ENCODE measurements around the gene EP400.
A peak's percentile ranks its signal among the peaks of the same experiment; 100 is the strongest.

Gene EP400

DNA sequence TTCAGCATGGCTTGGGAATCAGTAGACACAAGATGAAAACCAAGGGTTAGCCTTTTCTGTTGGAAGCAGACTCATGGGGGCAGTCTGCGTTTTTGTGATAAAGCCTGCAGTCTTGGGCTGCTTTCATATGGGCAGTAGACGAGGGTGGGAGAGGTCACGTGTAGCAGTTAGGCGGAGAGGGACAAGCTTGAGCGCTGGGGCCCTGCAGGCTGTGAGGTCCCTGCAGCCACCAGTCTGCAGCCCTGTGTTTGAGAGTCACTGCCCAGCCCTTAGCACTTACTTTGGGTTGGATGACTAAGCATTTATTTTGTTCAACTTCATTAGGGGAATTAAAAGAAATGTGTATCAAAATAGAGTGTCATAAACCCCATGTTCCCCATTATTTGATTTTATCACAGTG, 37.2 kb downstream of the EP400 start:
- DNase-seq (ENCODE audit: low spot score), result peak; percentile 42

DNA sequence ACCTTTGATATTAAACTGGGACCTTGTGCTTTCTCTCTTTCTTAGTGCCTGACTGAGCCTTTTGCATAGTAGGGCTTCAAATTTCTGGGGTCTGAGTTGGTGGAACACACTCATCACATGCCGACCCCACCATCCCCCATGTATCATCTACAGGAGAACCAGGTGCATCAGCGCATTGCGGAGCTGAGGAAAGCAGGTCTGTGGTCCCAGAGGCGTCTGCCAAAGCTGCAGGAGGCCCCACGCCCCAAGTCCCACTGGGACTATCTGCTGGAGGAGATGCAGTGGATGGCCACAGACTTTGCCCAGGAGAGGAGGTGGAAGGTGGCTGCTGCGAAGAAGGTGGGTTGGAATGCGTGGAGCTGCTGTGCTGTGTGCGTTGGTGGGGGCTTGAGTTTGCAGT, 37.8 kb downstream of the EP400 start:
- DNase-seq (ENCODE audit: low spot score), result no peak

DNA sequence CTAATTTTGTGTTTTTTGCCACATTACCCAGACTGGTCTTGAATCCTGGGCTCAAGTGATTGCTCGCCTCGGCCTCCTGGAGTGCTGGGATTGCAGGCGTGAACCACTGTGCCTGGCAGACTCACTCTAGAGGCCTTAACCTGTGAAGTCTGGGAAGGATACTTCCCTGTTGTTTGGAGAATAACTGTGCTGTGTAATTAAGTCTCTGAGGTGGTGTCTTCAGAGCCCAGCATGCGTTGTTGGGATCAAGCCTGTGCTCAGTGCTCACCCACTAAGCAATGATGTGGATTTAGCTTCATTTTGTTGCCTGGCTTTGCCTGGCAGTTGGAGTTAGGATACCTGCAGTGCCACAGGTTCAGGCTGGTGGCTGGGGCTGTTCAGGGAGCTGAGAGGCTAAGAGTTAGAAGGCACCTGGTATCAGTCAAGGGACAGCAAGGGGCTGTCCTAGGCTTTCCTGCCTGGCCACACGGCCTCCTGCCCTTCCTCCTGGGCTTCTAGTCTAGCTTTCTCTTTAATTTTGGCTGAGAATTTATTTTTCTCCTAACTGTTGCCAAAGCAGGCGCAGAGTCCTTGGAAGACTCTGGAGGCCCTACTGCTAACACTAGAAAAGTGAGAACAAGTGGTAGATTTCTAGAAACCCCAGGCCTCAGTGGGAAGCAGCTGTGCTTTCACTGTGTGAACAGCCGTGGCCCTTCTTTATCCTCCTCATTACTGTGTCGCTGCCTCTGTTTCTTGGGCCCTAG, 38.5 kb downstream of the EP400 start:
- no peak for DNase-seq (ENCODE audit: low spot score)

DNA sequence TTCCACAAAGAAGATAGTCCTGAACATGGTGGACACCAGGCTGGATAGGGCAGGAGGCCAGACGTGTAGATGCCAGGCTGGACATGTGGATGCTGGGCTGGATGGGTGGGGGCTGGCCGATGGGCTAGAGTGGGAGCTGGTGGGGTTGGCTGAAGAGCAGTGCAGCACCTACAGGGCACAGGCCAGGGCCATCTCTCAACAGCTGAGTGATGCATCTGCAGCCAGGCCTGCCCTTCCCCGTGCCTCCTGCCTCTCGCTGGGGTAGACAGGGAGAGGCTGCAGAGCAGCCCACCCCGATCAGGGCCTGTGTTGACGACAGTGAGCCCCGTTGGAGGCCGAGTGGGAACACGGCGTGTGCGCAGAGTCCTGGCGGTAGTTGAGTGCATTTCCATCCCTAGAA, 39.3 kb downstream of the EP400 start:
- DNase-seq (ENCODE audit: low spot score), result no peak

DNA sequence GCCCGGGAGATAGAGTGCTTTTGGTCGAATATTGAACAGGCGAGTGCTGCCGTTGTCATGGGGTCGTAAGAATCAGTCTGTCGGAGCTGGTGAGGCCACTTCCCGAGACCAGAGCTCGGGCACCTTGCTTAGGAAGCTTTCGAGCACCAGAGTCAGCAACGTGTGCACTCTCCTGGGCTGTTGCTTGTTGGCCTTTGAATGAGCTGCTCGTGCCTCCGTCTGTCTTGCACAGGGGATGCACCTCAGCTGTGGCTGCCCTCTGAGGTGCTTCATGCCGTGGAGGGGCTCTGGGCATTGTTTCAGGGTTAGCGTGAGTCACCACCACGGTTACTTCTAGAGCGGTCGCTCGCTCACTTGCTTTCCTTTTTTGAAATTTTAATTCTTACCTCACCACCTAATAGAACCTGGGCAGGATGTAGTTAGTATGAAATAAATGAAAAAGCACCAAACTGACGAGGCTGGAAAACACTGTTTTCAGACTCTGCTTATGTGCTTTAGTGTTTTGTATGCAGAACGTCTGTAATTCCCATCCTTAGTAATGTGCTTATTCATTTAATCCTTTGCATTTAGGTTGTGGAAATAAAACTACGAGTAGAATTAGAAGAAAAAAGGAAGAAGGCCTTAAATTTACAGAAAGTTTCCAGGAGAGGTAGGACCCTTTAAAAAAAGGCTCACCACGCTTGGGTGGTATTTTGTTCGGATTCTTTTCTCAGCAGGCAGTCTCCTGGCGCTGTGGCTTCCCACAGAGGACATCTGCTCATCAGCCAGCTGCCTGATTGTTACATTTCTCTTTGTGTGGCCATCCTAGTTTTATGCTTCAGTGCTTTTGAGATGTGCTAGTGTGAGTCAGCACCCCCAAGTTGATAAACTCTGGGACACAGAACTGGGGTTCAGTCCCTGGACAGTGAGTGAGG, 40.6 kb downstream of the EP400 start:
- no peak for DNase-seq (ENCODE audit: low spot score)

DNA sequence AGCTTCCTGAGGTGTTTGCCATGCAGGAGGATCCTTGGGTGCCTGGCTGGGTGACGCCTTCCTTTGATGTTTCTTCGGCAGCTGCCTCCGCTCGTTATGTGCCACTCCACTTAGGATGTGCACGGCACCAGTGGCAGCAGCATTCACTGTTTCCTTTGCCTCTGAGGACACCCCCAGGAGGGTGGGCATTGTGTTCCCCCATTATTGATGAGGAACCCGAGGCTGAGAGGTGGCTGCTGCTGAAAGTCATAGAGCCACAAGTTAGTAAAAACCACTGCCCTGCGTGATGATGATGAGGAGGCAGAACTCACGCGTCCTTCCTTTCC, 41.2 kb downstream of the EP400 start:
- no peak for DNase-seq (ENCODE audit: low spot score)

DNA sequence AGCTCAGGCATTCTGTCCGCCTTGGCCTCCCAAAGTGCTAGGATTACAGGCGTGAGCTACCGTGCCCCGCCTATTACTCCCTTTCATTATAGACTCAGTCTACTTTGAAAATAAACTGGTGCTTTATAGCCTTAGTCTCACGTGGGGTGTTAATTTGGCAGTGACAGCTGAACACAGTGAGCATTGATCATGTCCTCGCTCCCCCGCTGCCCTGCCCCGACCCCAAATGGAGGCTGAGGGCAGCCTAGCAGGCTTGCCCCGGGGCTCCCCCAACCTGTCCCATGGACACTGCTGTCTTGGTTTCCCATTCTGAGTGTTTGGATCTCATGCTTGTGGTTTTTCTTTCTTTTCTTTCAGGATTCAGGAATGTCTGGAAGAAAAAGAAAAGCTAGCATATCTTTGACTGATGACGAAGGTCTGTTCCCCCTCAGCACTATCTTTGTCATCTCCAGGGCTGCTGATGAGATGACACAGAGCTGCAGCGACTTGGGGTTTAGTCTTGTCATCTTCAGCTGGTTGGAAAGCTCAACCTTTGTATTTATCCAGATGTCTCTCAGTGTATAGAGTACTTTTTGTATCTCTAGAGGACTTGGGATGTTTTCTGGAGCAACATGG, 42.2 kb downstream of the EP400 start:
- no peak for DNase-seq (ENCODE audit: low spot score)

DNA sequence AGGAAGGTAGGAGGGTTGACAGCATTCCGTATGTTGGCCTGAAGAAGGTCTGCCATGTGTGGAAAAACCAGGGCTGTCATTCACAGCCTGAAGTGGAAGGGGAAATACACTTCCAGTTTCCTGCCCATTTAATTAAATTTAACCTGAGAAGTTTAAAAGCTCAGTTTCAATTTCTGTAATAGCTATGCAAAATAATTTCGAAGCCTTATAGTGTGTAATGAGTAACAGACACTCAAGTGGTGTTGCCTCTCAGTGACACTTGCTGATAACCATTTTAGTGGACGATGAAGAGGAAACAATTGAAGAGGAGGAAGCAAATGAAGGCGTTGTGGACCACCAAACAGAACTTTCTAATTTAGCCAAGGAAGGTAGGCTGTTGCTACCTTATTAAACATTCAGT, 44.8 kb downstream of the EP400 start:
- DNase-seq (ENCODE audit: low spot score), result no peak

DNA sequence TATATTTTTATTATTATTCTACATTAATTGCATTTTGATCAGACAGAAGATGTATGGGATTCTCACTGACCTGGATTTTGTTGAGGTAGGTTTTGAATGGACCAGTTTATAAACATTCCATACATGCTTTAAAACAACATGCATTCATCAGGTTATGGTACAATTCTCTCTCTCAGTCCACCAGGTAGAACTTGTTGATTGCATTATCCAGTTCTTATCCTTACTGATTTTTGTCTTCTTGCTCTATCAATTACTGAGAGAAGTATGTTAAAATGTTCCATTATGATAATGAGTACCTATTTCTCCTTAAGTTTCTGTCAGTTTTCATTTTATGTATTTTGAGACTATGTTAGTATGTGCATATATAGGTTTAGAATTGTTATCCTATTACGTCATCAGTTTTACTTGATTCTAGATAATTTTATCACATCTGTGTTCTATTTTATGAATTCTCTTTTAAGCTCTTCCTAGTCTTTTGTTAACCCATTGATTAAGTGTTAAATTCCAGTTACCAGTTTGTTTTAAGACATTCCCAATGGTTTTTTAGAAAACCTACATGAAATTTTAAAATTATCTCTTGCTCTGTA, 50.6 kb downstream of the EP400 start:
- DNase-seq (ENCODE audit: low spot score), result no peak

DNA sequence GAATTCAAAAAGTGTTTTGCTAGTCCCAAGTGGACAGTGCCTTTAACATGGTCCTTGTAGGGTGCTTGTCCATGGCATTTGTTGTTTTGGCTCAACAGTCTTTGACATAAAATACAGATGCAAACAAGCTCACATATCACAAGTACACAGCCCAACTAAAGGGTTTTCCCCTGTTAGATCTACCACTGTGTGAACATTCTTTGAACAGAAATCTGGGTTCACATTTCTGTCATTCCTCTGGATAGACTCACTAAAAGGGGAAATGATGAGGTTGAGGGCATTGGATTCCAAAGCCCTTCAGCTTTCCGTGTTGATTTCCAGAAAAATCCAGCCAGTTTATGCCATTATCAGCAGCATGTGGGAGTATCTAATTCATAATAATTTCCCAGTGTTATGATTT, 54.1 kb downstream of the EP400 start:
- DNase-seq (ENCODE audit: low spot score), result no peak

DNA sequence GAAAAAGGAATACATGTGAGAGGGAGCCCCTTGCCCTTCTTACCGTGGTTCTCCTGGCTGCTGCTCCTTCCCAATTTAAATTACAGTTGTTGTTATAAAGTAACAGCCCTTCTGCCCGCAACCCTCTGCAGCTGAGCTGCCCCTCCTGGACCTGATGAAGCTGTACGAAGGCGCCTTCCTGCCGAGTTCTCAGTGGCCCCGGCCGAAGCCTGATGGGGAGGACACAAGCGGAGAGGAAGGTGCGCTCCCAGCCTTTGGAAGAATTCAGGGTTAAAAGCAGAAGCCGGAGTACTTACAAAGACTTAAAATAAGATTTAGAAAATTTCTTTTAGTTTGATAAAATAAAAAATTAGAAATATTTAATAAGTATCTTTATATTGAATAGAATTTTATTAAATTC, 55.2 kb downstream of the EP400 start:
- no peak for DNase-seq (ENCODE audit: low spot score)

DNA sequence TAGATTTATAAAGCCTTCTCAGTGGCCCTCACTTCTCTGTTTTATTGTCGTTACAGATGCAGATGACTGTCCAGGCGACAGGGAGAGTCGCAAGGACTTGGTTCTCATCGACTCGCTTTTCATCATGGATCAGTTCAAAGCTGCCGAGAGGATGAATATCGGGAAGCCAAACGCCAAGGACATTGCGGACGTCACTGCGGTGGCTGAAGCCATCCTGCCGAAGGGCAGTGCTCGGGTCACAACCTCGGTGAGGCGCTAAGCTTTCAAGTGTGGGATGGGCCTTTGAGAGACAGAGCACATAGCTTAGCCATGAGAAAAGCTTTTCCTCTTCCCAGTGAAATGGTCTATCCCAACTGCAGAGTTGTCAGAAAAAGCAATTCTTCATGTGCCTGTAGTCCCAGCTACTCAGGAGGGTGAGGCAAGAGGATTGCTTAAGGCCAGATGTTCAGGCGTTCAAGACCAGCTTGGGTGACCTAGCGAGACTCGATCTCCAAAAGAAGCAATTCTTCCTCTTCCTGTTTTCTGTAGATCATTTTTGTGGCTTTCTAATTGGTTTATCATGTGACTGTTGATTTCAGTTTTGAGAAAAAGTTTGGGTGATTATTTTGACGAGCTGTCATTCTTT, 56.4 kb downstream of the EP400 start:
- no peak for DNase-seq (ENCODE audit: low spot score)

DNA sequence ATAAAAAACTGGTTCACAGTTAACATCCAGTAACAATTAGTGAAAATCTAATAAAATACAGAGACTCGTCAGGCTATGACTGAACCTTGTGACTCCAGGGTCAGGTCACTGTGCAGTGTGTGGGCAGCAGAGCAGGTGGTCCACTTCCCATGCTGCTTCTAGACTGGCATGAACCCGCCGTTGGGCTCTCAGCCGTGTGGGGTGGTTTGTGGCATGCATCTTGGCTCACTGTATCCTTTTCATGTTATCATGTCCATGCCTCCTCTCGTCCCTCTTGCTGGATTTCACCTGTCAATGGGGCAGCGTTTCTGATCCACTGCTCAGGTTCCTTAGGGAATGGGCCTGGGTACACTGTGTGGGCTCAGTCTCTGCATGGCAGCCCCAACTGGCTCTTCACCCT, 57.3 kb downstream of the EP400 start:
- DNase-seq (ENCODE audit: low spot score), result no peak

DNA sequence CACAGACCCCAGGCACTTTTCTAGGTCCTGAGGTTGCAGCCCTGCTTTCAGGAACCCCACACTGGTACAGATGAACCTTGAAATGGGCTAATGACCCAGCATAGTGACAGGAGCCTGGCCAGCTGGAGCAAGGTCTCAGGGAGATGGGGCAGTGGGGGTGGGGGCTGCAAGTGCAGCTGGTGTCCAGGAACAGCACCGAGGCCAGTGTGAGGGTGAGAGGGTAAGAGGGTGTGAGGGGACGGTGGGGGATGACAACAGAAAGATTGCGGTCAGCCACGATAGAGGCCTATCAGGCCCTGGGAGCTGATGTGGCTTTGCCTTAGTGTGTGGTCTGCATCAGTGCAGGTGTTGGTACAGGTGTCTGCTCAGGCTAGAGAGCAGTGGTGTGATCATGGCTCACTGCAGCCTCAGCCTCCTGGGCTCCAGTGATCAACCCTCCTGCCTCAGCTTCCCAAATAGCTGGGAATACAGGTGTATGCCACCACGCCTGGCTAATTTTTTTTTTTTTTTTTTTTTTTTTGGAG, 59.7 kb downstream of the EP400 start:
- no peak for DNase-seq (ENCODE audit: low spot score)

DNA sequence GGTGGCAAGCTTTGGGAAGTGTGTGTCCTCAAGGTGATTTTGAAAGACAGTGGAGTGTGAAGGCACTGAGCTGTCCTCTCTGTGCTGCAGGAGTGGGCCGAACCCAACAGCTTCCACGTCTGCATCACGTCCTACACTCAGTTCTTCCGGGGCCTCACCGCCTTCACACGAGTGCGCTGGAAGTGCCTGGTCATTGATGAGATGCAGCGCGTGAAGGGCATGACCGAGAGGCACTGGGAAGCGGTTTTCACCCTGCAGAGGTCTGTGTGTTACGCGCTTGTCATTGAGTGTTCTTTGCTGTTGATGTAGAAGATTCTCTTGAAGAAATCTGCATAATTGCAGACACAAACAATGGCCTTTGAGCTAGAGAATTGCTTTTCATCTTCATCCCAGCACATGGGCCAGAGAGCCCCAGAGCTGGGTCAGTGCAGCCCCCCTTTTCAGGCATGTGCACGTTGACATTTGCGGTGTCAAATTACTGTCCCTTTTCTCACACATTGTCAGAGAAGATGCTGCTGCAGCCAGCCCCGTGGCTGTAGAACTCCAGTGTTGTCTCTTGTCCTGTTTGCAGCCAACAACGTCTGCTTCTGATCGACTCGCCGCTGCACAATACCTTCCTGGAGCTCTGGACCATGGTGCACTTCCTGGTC, 63.3 kb downstream of the EP400 start:
- DNase-seq (ENCODE audit: low spot score), result no peak

DNA sequence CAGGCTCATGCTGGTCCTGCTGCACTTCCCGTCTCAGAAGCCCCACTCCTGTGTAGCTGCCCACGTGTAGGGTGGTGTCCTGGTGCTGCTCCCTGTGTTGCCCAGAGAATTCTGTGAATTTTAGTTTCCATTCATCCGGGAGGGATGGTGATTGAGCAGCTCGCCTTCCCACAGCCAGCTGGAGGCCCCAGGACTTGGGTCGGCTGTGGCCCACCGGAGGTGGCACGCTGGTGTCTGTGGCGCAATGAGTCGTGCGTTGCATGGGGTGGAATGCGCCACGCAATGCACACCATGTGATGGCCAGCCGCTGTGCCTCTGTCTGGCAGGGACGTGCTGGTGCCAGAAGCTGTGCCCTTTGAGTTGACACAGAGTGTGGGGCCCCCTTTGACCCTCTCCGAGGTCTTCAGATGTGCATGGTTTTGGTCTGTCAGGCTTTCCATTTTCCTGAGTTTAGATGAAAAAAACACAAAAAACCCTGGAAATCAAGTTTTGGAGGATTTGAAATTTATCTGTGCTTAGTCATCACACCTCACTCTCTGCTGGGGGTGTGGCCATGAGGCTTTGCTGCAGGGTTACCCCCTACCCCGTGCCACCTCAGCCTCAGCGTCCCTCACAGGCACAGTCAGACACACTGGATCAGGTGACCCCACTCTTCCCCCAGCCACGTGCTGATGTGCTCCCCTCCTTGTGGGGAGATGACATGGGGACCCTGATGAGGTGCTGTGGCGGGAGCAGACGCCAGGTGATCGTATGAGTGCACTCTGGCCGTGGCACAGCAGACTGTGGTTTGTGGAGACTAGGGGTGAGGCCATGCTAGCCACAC, 64.6 kb downstream of the EP400 start:
- no peak for DNase-seq (ENCODE audit: low spot score)

DNA sequence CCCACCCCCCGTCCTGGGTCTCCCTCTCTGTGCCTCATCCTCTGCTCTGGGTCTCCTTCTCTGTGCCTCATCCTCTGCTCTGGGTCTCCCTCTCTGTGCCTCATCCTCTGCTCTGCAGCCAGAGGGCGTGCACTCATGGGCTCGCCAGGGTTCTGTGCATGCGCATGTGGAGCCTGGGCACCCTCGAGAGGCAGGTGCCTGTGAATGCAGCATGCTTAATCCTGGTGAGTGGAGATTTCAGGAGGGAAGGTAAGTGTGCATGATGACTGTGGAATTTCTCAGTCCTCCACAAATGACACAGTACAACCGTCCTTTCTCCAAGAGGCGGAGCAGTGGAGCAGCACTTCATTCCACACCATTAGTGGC, 65.2 kb downstream of the EP400 start:
- DNase-seq (ENCODE audit: low spot score), result no peak

DNA sequence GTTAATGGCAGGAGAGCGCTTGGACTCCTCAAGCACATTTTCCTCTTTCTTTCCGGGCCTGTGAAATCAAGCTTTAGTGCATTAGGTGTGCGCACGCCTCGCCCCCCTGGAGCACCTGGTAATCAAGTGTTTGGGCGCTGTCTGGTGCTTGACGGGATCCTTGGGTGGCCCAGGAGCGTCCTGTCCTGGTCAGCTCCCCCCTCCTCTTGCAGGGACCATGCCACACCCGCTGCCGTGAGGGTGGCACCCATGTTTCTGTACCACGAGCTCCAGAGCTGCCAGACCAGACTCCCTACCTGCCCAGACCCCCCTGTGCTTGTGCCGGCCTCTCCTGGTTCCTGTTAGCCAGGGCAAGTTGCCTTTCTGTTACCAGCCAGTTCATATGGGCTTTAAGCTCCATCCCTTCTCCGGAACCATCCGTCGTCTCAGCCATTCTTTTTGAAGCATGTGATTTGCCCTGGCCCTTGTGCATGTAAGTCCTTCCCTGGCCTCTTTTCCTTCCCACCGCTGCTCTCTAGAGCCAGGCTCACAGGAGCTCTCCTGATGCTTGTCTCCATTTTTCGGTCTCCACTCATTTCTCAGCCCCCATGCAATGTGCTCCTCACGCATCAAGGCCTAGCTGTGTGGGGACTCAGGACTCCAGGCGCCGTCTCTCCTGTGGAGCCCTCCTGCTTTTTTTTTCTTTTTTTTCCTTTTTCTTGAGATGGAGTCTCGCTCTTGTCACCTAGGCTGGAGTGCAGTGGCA, 66.1 kb downstream of the EP400 start:
- no peak for DNase-seq (ENCODE audit: low spot score)

DNA sequence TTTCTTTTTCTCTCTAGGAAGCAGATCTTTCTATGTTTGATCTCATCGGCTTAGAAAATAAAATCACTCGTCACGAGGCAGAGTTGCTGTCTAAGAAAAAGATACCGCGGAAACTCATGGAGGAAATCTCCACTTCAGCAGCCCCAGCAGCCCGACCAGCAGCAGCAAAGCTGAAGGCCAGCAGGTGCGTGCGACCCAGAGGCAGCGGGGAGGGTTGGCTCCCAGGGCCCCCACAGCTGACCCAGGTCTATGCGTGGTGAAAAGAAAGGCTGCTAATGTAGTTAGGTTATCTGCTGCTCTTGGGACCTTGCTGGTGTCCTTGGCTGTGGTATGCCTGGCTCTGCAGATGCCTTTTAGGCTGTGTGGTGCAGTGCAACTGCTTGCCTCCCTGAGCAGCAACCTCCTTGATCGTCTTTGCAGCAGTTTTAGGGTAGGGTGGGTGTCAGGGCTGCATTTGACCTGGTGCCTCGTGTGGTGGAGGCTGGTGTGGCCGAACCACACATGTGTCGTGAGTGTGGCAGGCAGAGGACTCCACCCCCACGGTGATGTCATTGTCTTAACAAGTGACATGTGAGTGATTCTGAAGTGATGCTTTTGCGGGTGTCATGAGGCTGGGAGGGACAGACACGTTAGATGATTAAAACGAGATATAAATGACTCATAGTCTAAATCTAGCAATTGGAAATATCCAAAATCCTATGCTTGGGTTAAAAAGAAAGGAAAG, 68.6 kb downstream of the EP400 start:
- DNase-seq (ENCODE audit: low spot score), result no peak
